ENCODE measurements around the gene ELOVL6.

Gene ELOVL6

GRCh38 chr4:110014233-110014632, 184.2 kb downstream of the ELOVL6 start:
- no peak for DNase-seq

GRCh38 chr4:110012917-110013316, 185.5 kb downstream of the ELOVL6 start:
- no peak for DNase-seq

- no peak for DNase-seq
Measured at GRCh38 chr4:110010797-110011196, 187.6 kb downstream of the ELOVL6 start.

GRCh38 chr4:110009550-110009949, 188.9 kb downstream of the ELOVL6 start:
- DNase-seq = no peak

- no peak for DNase-seq
Measured at GRCh38 chr4:110008540-110008939, 189.9 kb downstream of the ELOVL6 start.

GRCh38 chr4:110007217-110007616, 191.2 kb downstream of the ELOVL6 start:
- no peak for DNase-seq

GRCh38 chr4:110005461-110006056, 192.9 kb downstream of the ELOVL6 start:
- no peak for DNase-seq

- DNase-seq = no peak
Measured at GRCh38 chr4:110004556-110004955, 193.9 kb downstream of the ELOVL6 start.

- no peak for DNase-seq
Measured at GRCh38 chr4:110003401-110004187, 194.8 kb downstream of the ELOVL6 start.

- no peak for DNase-seq
Measured at GRCh38 chr4:110002326-110002725, 196.1 kb downstream of the ELOVL6 start.

- DNase-seq = no peak
Measured at GRCh38 chr4:109999585-109999912, 198.9 kb downstream of the ELOVL6 start.

- DNase-seq = no peak
Measured at GRCh38 chr4:109998867-109999584, 199.4 kb downstream of the ELOVL6 start.

- no peak for DNase-seq
Measured at GRCh38 chr4:109996526-109996925, 201.9 kb downstream of the ELOVL6 start.

All from DMS 273 treated with DMSO at 0.1 percent for 48 hours (cell line).